GM12873 (cell line): ENCODE data around the gene OPTC.

Source experiments
- TF ChIP-seq, protein P1 (sequence below): IDR thresholded peaks from 2 replicates; pipeline ENCODE4 v1.5.1; 2012; ENCODE audit warnings: low read depth, mild to moderate bottlenecking, moderate library complexity, low read length, control low read depth; ENCODE audit not compliant: insufficient read depth; ENCODE audit errors: missing control alignments

The OPTC gene

DNA sequence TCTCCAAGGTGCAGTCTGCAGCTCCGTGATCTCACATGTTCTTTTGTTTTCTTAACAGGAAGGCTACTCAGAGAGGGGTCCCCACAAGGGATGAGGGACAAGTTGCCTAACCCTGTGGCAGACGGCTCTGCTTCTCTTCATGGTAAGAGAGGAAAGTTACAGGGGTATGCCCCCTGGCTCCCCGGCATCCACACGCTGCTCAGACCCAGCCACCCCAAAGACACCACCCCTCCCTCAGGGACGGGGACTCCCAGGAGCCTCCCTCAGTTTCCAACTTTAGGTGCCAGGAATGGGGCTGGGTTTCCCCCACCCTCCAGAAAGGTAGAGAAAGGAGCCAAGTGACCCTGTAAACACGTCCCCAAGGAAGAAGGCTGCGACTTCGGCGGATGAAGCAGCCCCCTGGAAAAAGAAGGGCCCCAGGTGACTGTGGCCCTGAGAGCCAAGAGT is 19.7 kb downstream of the OPTC start:
- TF ChIP-seq, protein P1, sequence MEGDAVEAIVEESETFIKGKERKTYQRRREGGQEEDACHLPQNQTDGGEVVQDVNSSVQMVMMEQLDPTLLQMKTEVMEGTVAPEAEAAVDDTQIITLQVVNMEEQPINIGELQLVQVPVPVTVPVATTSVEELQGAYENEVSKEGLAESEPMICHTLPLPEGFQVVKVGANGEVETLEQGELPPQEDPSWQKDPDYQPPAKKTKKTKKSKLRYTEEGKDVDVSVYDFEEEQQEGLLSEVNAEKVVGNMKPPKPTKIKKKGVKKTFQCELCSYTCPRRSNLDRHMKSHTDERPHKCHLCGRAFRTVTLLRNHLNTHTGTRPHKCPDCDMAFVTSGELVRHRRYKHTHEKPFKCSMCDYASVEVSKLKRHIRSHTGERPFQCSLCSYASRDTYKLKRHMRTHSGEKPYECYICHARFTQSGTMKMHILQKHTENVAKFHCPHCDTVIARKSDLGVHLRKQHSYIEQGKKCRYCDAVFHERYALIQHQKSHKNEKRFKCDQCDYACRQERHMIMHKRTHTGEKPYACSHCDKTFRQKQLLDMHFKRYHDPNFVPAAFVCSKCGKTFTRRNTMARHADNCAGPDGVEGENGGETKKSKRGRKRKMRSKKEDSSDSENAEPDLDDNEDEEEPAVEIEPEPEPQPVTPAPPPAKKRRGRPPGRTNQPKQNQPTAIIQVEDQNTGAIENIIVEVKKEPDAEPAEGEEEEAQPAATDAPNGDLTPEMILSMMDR, result no peak

DNA sequence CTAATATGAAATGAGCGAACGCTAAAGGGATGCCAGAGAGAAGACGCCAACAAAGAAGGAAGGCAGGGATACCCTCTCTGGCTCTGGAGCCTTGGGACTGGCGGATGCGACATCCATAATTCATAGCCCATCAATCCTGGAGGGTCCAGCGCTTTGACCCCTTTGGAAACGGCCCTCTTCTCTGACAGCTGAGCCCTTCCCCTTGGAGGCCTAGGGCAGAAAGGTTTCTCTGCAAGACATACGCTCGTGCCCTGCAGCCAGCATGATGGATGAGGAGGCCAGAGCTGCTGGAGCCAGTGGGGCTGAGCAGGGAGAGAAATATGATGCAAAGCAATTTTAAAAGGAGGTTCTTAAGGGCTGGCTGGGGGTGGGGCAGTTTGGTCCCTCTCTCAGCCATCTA is 22.2 kb downstream of the OPTC start:
- TF ChIP-seq, protein P1, result no peak

DNA sequence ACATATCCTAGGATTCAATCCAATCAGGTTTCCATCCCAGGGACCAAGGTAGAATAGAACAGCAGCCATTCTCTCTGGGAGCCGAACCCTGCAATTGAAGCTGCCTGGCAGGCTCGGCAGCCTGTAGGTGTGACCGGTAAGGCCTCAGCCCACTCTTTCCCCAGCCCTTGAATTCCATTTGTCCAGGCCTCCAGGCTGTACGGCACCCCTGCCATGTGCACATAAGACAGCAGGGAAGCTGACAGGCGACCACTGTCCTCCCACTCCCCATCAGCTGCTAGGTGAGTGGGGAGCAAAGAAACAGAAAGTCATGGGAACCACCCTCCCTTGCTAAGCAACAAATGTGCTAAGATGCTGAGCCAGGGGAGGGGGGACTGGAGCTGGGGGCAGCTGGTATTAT is 23.0 kb downstream of the OPTC start:
- TF ChIP-seq, protein P1, result no peak

DNA sequence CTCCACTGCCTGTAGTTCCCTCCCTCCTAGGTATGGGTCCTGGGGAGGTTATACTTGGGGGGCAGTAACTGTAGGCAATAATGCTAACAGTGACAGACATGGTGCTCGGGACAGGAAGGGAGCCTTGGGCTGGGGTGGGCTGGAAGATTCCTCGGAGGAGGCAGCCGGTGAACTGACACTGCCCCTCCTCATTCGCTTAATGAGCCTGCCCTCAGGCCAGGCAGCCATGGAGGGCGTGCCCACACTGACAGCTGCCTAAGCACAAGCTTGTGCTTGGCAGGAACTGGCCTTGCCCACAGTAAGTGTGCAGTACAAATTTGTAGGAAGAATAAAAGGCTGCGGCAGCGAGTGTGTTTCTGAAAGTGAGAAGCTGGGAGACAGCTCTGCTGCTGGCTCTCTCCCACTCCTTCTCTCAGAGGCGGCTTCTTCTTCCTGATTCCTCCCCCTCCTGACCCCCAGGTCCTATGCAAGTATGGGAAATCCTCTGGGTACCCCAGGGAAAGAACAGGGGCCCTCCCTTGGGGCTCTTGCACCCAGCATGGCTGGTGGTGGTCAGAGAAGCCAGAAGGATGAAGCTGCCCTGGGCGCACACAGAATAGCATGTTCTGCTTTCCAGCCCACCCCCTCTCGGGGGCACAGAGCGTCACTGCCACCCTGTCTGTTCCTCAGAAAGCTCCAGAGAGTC is 23.6 kb downstream of the OPTC start:
- TF ChIP-seq, protein P1, result no peak

DNA sequence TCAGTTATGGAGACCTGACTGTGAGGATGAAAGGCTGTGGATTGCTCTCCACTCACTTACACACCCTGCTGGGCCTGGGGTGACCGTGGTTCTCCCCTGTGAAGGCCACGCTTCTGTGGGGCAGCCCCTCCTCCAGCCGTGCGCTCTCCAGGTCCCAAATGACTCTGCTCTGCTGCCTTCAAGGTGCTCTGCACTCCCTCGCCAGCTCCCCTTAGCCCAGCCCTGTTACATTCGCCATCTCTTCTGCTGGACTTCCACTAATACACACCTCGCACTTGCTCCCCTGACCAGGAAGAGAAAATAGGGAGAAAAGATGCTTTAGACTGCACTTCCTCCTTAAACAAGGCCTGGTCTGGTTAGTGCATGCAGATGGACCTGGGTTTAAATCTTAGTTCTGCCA is 24.6 kb downstream of the OPTC start:
- TF ChIP-seq, protein P1, result no peak

DNA sequence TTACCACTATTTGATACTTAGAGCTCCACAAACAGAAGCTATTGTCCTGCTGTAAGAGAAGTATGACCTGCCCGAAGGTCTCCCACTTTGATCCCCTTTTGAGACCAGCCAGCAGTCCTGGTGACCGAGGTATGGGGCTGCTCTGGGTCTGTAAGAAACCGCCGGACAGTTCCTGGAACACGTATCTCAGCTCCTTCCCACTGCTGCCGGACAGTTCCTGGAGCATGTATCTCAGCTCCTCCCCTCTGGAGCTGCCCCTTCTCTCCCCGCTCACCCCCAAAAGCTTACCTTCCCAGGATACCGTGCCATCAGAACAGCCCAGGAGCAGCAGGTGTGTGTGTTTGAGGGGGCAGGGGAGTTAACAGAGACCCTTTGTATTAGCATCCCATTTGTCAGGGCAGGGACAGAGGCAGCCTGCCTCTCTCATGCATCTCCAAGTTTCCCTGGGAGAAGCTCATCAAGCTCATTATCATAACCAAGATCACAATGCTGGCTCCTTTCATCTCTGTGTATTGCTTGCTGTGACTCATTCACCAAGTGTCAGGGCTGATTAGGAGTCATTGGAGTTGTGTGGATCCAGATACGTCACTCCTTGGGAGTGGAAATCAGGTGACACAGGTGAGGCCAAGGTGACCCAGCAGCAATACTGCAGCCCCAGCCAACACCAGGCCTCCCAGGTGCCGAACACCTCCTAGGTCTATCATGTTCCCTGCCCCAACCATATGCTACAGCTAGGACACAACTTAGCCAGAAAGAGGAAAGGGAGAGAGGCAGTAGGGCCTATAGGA is 25.3 kb downstream of the OPTC start:
- TF ChIP-seq, protein P1, result no peak

DNA sequence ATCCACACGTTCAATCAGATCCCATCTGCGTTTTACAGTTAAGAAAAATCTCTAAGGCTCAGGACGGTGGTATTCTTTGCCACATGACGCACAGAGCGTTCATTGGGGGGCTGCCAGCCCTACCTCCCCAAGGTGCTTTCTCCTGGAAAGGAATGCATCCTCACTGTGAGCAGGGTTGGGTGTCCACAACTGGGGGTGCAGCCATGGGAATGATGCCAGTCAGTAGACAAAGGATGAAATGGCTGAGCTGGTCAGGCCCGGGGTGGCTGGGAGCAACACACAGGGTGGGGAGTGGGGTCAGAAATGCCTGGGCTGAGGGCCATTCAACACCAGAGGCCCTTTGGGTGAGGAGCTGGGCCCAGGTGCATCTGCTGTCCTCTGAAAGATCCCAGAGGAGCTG is 25.9 kb downstream of the OPTC start:
- TF ChIP-seq, protein P1, result no peak
